Iris pigment epithelial cell (primary cell): ENCODE measurements around the gene TRIP11.

ENCODE experiments used
- DNase-seq: peaks from one replicate; pipeline ENCODE4 v3.0.0-alpha.2; 2011; ENCODE audit warnings: low read depth

TRIP11 gene

GRCh38 chr14:91955168-91955567 lies 84.7 kb downstream of the TRIP11 start:
- peak; percentile 9 for DNase-seq

DNA sequence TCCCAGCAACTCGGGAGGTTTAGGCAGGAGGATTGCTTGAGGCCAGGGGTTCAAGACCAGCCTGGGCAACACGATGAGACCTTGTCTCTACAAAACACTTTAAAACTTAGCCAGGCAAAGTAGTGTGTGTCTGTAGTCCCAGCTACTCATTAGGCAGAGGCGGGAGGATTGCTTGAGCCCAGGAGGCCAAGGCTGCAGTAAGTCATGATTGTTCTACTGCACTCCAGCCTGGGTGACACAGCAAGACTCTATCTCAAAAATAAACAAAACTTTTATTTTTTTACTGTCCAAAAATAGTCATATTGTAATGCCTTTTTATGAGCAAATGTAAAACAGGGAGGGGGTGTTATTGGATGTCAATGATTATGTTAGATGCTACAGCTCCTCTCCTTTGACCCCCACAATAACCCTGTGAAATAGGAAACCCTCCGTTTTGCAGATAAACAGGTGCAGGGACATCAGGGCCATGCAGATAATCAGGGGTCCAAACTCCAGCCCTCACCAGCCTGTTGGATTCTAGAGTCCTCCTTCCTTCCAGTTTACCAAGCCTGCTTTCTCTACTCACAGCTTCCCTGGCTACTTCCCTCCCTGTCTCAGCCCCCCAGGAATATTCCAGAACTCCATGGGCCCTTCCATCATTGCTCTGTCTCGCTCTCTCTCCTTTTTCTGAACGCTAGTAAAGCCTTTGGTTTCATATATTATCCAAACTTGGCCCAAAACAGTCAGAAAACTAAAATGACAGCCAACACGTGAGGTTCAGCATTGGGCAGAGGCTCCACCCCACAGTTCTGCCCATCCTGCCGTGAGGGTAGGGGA lies 86.5 kb downstream of the TRIP11 start:
- no peak for DNase-seq

- DNase-seq: peak; percentile 89
These were observed 92.2 kb downstream of the TRIP11 start, which contains the start of gene FBLN5 for GRCh38 chr14:91947475-91948184. Gene FBLN5 (minus strand): TSS chr14:91947694. CDS start chr14:91947229, 465 bp downstream.

DNA sequence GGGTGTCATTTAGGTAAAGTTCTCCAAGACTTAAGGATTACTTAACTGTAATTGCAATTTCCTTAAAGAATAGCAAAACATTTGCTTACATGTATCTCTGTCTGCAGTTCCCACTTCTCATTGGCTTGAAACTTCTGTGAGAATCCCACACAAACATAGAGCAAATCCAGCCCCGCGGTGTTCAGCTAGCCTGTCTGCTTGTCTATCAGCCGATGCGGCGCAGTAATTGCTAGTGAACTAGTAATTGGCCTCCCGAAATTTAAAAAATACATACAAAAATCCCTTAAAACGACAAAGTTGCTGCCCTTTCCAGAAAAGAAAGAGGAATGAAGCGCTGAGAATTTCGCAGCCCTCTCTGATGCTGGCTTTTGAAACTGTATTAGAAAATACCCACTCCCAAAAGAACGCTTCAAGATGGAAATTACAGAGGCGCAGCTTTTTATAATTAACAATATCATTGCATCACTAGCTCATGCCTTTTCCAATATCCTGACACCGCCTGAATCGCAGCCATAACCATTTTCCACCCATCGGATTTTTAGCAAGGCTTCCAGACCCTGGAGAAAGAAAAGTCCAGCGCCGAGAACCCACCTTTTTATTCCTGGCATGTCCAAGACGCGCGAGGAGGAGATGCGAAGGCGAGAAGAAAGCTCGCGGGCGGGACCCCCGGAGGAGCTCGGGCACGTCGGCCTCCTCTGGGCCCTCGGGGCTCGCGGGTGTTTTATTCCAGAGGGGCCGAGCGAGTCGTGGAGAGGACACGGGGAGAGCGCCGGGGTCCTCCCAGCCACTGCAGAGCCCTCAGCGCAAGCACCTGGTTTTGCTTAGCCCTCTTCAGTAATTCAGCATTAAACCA lies 93.0 kb downstream of the TRIP11 start:
- peak; percentile 74 for DNase-seq

DNA sequence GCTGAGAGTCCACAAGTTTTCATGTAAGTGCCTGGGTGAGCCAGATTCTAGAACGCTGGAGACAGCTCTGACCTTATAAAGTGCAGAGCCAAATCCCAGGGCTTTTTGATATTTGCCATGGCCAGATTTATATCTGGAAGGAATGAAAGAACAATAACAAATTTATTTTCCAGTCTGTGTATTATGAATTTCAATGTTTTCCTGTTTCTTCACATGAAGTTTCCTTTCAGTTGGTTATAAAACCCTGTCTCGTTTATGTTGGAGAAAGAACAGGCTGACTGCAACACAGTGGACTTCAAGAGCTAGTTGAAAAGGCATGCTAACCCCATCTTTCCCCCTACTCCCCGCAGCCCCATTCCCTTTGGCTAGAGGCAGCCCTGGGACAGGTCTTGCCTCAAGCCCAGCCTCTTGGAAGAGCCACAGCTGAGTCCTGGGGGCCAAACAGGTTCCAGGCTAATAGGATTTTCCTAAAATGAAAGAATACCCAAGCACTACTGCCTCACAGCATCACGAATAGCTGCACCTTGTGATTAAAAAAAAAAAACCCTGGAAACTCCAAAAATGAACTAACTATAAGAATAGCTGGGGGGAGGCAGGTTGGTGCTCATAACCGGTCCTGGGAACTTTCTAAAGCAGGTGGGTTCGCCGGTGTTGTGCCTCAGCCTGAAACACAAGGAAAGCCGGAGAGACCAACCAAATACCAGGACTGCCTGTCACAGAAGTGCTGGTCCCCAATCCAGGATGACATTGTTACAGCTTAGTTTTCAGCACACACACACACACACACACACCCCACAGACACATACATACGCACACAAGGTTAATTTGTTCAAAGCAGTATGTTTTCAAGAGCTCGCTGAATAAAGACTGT lies 93.9 kb downstream of the TRIP11 start:
- no peak for DNase-seq

DNA sequence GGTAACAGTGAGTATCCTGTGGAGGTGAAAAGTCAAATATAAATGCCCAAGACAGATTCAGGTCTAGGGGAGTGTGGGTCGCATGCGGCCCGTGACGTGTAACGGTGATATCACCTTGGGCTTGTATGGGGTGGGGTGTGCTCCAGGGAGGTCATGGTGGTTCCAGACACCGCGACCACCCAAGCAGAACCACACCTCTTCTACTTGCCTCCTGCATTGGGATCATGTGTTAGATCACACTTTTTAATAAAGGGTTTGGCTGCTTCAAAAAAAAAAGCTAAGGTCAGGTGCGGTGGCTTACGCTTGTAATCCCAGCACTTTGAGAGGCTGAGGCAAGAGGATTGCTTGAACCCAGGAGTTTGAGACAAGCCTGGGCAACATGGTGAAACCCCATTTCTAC lies 96.9 kb downstream of the TRIP11 start:
- DNase-seq: no peak

DNA sequence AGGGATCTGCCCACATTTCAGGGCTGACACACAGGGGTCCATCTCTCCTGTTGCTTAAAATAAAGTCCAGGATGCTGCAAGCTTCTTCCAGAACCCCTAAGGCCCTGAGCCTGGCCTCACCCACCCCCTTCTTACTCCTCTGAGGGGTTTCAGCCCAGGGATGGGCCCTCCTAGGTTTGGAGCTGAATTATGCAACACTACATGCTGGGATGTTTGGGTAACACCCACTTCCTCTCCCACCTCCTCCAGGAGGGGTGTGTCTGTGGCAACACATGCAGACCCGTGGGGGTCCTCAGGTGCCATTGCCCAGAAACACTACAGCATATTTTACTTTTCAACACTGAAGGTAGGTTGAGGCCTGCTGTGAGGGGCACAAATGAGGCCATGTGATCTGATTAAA lies 97.7 kb downstream of the TRIP11 start:
- no peak for DNase-seq

DNA sequence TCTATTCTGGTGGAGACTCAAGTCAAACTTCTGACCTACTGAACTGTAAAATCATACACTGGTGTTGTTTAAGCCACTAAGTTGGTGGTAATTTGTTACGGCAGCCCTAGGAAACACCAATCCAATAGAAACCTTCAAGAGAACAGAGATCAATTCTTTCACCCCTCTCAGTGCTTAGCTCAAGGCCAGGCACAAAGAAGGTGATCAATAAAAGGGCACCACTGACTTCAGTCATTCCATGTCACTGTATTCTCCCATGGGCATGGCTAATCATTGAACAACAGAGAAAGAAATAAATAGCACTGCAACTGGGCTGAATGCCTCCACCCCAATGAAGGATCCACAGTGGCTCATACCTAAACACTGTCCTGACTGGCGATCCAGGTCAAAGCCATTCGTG lies 99.7 kb downstream of the TRIP11 start:
- DNase-seq: no peak

GRCh38 chr14:91935586-91935985 lies 104.3 kb downstream of the TRIP11 start:
- no peak for DNase-seq

DNA sequence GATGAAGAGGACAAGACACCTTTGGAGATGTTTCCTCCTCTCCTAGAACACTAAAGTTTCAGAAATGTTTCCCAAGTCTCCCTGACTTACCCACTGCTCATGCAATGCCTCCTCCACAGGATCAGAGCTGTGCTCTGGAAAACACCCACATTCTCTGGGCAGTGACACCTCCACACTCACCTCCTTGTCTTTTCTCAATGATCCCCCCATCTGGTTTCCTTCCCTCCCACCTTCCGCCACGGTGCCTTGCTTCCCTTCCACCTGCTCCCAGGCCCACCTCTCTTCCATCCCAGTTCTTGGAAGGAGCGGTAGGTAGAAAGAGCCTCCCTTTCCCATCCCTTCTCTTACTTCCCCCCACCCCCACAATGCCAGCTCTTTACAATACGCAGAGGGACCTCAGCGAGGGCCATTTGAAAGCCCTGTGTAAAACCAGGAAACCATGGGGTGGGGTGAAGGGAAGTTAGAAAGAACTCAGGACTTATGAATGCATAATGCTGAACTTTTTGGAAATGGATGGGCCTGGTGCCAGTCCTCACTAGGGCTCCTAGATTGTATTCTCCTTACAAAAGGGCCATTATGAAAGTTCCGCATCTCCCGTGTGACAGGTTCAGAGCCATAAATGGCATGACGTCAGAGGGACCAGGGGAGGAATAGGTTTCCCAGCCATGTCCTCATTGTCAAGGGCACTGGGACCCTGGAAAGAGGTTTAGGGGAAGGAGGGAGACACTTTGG lies 105.1 kb downstream of the TRIP11 start:
- no peak for DNase-seq

DNA sequence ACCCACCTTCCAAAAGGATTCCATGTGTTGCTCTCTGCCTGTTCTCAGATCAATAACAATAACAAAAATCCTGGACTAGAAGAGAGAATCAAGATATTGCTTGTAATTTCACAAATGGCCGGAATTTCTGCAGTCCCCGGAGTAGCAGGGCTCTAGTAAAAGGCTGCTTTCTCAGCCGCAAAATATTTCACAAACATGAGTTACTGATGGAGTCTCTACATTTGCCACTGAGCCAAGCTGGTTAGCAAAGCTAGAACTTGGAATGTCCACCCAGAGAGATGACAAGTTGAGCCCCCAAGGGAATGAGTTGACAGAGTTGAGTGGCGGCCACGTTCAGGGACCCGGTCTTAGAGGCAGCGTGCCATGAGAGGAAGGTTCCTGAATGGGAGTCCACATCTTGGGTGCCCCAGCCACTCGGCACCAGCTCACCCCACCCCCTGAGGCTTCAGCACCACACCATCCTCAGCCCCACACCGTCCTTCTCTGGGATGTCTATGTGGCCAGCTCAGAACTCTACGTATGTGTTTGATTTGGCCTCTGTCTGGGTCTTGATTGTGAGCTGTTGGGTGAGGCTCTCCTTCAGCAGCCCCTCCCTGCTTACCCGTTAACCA lies 108.3 kb downstream of the TRIP11 start:
- no peak for DNase-seq

DNA sequence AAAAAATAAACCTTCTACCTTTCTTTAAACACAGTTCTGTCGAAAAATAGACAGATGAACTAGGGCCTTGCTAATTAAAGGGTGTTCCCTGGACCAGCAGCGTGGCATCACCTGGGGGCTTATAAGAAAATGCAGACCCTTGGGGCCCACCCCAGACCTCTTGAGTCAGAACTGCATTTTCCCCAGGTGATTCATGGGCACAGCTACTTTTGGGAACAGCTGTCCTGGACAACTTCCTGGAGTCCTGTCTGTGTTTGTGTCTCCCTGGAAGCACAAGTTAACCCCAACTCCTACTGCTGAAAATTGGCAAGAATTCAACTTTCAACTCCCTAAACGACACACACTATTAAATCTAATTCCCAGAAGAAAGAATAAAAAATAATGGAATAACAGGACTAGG lies 110.2 kb downstream of the TRIP11 start:
- peak; percentile 28 for DNase-seq

- DNase-seq: no peak
These were observed 112.1 kb downstream of the TRIP11 start for GRCh38 chr14:91927800-91928199.

GRCh38 chr14:91927191-91927590 lies 112.7 kb downstream of the TRIP11 start:
- DNase-seq: peak; percentile 82

DNA sequence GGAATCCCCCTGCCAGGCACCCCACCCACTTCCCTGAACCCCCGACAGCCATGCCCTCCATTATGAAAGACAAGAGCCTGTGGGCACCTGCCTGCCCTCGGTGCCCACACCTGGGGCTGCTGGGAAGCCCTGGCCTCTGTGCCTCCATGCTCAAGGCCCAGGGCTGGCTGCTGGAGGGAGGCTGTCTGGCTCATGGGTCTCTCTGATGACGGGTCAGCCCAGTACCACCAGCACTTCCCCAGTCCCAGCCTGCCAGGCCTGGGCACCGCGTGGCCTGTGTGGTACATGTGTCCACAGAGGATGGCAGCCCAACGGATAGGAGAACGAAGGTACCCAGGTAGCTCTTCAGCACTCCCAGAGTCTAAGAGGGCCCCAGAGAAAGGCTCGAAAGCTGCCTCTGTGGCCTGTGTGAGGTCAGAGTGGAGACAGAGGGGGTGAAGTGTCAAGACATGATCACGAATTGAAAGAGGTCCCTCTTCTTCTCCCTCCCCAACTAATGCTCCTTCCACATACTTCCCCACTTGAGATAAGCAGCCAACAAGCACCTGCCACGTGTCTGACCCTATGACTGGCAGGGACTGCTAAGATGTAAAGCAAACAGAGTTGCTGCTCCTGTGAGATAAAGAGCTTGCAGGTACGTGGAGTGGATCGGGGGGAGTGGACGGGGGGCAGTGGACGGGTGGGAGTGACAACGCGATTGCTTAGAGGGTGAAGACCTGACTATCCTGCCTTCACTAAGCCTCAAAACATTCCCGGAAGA lies 113.5 kb downstream of the TRIP11 start:
- no peak for DNase-seq

DNA sequence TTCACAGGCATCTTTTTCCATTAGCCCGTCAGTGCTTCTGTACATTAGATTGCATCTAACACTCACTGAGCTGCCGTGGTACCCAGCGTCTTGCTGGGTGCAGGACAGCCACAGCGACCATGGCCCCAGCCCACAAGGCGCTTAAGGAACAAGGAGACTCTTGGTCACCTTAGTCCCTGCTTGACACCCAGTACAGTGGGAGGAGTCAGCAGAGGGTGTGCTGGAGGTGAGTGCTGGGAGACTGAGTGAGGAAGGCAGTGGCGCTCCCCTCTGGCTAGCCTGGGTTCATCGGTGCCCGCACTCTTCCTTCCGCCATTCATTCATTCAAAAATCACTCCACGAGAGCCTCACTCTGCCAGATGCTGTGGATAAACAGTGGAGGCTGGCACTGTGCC lies 114.1 kb downstream of the TRIP11 start:
- no peak for DNase-seq

DNA sequence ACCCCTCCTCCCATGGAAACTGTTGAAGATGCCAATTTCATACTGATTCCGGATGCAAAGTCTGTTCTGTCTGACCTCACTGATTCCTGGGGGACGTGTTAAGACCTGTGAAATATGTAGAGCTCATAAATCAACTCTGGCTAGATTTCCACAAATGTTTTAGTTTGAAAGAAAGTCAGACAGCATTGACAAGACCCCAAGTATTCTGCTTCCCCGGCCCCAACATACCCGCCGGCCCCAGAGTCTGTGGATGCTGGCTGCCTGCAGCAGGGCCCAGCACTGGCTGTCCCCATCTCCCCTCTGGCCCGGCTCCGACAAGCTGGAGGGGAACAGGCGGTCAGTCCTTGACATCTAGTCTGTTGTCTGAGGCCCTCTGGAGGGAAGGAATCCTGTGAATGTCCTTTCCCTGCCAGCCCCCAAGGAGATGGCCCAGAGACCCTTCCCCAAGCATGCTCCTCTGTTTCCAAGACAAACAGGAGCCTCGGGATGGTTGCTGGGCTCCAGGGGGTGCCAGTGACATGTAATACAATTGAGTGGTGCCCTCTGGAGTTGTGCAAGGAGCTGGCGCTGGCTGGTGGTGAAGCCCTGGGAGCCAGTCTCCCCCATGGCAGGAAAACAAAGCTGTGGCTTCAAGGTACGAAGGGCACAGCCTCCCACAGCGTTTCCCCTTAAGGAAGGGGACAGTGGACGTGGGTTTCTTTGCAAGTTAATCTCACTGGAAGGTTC lies 114.7 kb downstream of the TRIP11 start:
- DNase-seq: peak; percentile 56

GRCh38 chr14:91920526-91920925 lies 119.3 kb downstream of the TRIP11 start:
- no peak for DNase-seq

- peak; percentile 73 for DNase-seq
These were observed 120.0 kb downstream of the TRIP11 start for GRCh38 chr14:91919814-91920213.
